ENCODE measurements around the gene LANCL3.

LANCL3 gene

DNA sequence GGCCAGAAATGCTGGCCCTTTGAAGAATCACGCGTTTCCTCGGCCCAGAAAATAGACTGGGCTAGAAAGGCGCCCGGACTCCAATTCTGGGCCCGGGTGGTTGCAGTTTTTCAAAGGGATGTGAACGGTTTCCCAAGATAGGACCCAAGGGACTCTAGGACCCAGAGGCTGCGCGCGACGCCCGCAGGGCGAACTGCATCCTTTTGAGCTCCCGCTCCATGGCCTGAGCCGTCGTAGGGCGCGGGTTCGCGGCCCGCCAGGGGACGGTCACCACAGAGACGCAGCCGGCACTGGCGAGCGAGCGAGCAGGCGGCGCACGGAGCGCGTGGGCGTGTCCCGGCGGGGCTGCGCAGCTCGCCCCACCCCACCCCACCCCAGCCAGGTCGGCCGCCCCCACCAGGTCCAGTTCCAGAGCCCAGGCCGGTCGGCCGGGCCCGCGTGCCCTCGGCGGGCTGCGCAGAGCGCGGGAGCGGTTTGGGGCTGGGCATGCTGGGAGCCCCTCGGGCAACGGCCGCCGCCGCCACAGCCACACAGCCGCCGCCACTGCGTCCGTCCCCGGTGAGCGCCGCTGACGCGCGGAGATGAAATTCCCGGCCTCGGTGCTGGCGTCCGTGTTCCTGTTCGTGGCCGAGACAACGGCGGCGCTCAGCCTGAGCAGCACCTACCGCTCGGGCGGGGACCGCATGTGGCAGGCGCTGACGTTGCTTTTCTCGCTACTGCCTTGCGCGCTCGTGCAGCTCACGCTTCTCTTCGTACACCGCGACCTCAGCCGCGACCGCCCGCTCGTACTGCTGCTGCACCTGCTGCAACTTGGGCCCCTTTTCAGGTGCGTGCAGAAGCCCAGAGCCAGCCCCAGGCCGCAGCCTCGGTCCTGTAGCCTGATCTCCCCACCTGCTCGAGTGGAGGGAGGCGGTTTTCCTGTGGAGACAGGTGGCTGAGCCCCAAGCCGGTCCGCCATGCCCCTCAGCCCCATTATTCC is 114.2 kb downstream of the LANCL3 start, which contains the start of gene XK:
TSS of gene XK (plus strand) at position 411 of the 979 bp plus-strand sequence. CDS start at position 582, 171 bp downstream.
- Histone ChIP-seq H3K4me1 (ENCODE audit: control extremely low read depth in 1 of 4, control insufficient read depth in 4 of 4, insufficient read depth in 4 of 4, low read length in 3 of 4) (peaks cover 0 to 4% (median 3%) of the 10 kb centered on the region in 4 experiments), H3K9me3 (ENCODE audit: control extremely low read depth in 1 of 5, control insufficient read depth in 4 of 5, insufficient read depth in 2 of 5, low read depth in 1 of 5, low read length in 4 of 5) (no peaks in the 10 kb centered on the region), H3K36me3 (ENCODE audit: control insufficient read depth in 4 of 4, insufficient read depth in 4 of 4, low read length in 3 of 4) (no peaks in the 10 kb centered on the region), H3K4me3 (ENCODE audit: control insufficient read depth in 1 of 7, extremely low read depth in 1 of 7, insufficient read depth in 4 of 7, low read depth in 2 of 7, low read length in 6 of 7) (peak within 1 kb of the TSS in 5 of 7 experiments; percentile 36 to 59 (median 48)), H3K27ac (ENCODE audit: insufficient read depth in 1 of 2, low read depth in 1 of 2, low read length in 2 of 2, poor library complexity in 1 of 2, severe bottlenecking in 2 of 2) (no peak within 1 kb of the TSS), H3K27me3 (replicated peaks in 2 of 5; ENCODE audit: control insufficient read depth in 4 of 5, insufficient read depth in 5 of 5, low read length in 4 of 5) (peaks cover 0 to 4% (median 0%) of the 10 kb centered on the region in 5 experiments)
- CTCF ChIA-PET: no interaction called here
- DNase-seq: peak; percentile 44 to 80 (median 66)
- WGBS (ENCODE audit: insufficient coverage): 29% methylated on average over 87 of the region's 100 CpGs
- POLR2A ChIA-PET: interaction anchor here (0.6 to 0.7 kb wide), 2 partner anchors 540 to 874 kb away, joined by 3 read pairs; no protein-coding TSS in a partner anchor

DNA sequence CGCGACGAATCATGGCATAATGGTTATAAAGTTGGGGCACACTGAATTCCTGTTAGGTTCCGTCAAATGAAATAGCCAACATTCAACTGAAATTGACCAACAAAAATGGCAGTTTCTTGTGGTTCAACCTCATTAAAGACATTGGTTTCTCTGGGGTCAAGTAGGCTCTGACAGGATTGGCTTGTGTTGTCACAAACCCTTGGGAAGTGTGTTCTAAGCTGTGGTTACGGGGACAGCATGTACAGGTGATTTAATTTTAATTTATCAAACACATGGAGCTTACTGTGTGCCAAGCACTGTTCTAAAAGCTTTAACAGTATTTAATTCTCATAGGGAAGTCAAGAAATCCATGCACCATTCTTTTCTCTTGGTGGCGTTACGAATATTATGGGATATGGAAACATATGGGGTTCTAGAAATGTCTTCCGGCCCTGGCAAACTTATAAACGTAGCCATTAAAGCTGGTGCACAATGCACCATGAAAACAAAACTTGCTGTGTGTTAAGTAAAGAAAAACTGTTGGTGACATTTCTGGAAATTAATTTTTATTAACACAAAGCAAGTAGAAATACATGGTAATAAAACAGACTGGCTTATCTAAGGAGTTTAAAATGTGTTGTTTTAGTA is 115.0 kb downstream of the LANCL3 start:
- DNase-seq: no peak
- POLR2A ChIA-PET: interaction anchor here (0.6 kb wide), 1 partner anchor 873 kb away, joined by 3 read pairs; no protein-coding TSS in a partner anchor
- peaks cover 0 to 4% (median 0%) of the 10 kb centered on the region in 5 experiments for H3K27me3 ChIP-seq (replicated peaks in 2 of 5; ENCODE audit: control insufficient read depth in 4 of 5, insufficient read depth in 5 of 5, low read length in 4 of 5)
- WGBS (ENCODE audit: insufficient coverage): 80% methylated on average over 5 of the region's 9 CpGs
- peaks cover 0 to 4% (median 3%) of the 10 kb centered on the region in 4 experiments for H3K4me1 ChIP-seq (ENCODE audit: control extremely low read depth in 1 of 4, control insufficient read depth in 4 of 4, insufficient read depth in 4 of 4, low read length in 3 of 4)
- no peaks in the 10 kb centered on the region for H3K9me3 ChIP-seq (ENCODE audit: control extremely low read depth in 1 of 5, control insufficient read depth in 4 of 5, insufficient read depth in 2 of 5, low read depth in 1 of 5, low read length in 4 of 5)
- CTCF ChIA-PET: no interaction called here
- peak overlapping the region in 2 of 7 experiments; percentile 38 to 59 for H3K4me3 ChIP-seq (ENCODE audit: control insufficient read depth in 1 of 7, extremely low read depth in 1 of 7, insufficient read depth in 4 of 7, low read depth in 2 of 7, low read length in 6 of 7)
- H3K36me3 ChIP-seq (ENCODE audit: control insufficient read depth in 4 of 4, insufficient read depth in 4 of 4, low read length in 3 of 4): no peaks in the 10 kb centered on the region
- H3K27ac ChIP-seq (ENCODE audit: insufficient read depth in 1 of 2, low read depth in 1 of 2, low read length in 2 of 2, poor library complexity in 1 of 2, severe bottlenecking in 2 of 2): no peak overlapping the region

DNA sequence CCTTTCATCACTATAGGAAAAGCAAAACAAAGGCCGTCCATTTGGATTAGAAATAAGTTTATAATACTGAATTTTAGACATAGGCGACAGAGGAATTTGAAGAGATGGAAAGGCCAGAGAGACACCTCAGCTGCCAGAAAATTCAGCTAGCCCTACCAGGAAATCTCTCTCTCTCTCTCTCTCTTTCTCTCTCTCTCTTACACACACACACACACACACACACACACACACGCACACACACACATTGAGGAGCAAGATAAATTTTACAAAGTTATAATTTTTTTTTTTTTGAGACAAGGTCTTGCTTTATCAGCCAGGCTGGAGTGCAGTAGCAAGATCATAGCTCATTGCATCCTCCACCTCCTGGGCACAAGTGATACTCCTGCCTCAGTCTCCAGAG is 115.5 kb downstream of the LANCL3 start:
- Histone ChIP-seq H3K27me3 (replicated peaks in 2 of 5; ENCODE audit: control insufficient read depth in 4 of 5, insufficient read depth in 5 of 5, low read length in 4 of 5) (peaks cover 0 to 4% (median 0%) of the 10 kb centered on the region in 5 experiments), H3K9me3 (ENCODE audit: control extremely low read depth in 1 of 5, control insufficient read depth in 4 of 5, insufficient read depth in 2 of 5, low read depth in 1 of 5, low read length in 4 of 5) (no peaks in the 10 kb centered on the region), H3K36me3 (ENCODE audit: control insufficient read depth in 4 of 4, insufficient read depth in 4 of 4, low read length in 3 of 4) (no peaks in the 10 kb centered on the region), H3K4me3 (ENCODE audit: control insufficient read depth in 1 of 7, extremely low read depth in 1 of 7, insufficient read depth in 4 of 7, low read depth in 2 of 7, low read length in 6 of 7) (no peak overlapping the region), H3K4me1 (ENCODE audit: control extremely low read depth in 1 of 4, control insufficient read depth in 4 of 4, insufficient read depth in 4 of 4, low read length in 3 of 4) (peaks cover 0 to 4% (median 3%) of the 10 kb centered on the region in 4 experiments), H3K27ac (ENCODE audit: insufficient read depth in 1 of 2, low read depth in 1 of 2, low read length in 2 of 2, poor library complexity in 1 of 2, severe bottlenecking in 2 of 2) (no peak overlapping the region)
- ChIA-PET CTCF (no interaction called here), POLR2A (interaction anchor here (0.7 kb wide), 1 partner anchor 61 kb away, joined by 3 read pairs; no protein-coding TSS in a partner anchor)
- WGBS (ENCODE audit: insufficient coverage): 100% methylated on average over 1 of the region's 3 CpGs
- DNase-seq: no peak

DNA sequence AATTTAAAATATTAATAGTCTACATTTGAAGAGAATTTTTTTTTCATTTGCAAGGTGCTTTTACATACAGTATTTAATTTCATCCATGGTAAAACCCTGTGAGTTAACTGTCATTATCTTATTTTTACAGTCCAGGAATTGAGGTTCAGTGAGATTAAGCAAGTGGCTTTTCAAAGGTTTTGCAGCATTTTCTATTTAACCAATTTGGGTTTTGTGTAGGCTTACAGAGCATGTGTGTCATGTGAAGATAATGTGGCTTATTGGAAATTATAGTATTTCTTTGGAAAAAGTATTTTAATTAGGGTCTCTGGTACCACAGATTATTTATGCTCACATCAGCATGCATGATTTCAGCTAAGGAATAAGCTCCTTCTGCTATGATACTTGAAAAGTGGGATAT is 118.7 kb downstream of the LANCL3 start:
- no peak overlapping the region for H3K27ac ChIP-seq (ENCODE audit: insufficient read depth in 1 of 2, low read depth in 1 of 2, low read length in 2 of 2, poor library complexity in 1 of 2, severe bottlenecking in 2 of 2)
- H3K9me3 ChIP-seq (ENCODE audit: control extremely low read depth in 1 of 5, control insufficient read depth in 4 of 5, insufficient read depth in 2 of 5, low read depth in 1 of 5, low read length in 4 of 5): no peaks in the 10 kb centered on the region
- H3K4me3 ChIP-seq (ENCODE audit: control insufficient read depth in 1 of 7, extremely low read depth in 1 of 7, insufficient read depth in 4 of 7, low read depth in 2 of 7, low read length in 6 of 7): no peak overlapping the region
- ChIA-PET CTCF (no interaction called here), POLR2A (no interaction called here)
- H3K4me1 ChIP-seq (ENCODE audit: control extremely low read depth in 1 of 4, control insufficient read depth in 4 of 4, insufficient read depth in 4 of 4, low read length in 3 of 4): peaks cover 0 to 4% (median 3%) of the 10 kb centered on the region in 4 experiments
- peak in 1 of 3 donors; percentile 26 for DNase-seq
- peaks cover 0 to 4% (median 0%) of the 10 kb centered on the region in 5 experiments for H3K27me3 ChIP-seq (replicated peaks in 2 of 5; ENCODE audit: control insufficient read depth in 4 of 5, insufficient read depth in 5 of 5, low read length in 4 of 5)
- H3K36me3 ChIP-seq (ENCODE audit: control insufficient read depth in 4 of 4, insufficient read depth in 4 of 4, low read length in 3 of 4): no peaks in the 10 kb centered on the region

DNA sequence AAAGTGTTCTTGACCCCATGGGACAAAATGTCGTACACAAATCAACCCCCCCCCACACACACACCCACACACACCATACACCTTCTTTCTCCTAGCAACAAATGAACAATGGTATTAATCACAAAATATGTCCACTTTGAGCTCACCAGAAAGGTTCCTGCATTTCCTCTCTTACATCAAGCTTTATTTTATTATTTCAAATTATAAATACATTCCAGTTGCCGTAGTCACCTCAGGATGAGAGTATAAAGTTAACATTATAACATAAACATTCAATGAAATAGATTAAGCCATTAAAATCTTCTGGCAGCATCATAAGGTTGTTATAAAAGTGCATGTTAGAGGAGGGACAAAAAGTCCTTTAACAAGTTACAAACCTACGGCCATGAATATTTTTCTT is 121.5 kb downstream of the LANCL3 start:
- H3K4me1 ChIP-seq (ENCODE audit: control extremely low read depth in 1 of 4, control insufficient read depth in 4 of 4, insufficient read depth in 4 of 4, low read length in 3 of 4): no peaks in the 10 kb centered on the region
- H3K27me3 ChIP-seq (replicated peaks in 2 of 5; ENCODE audit: control insufficient read depth in 4 of 5, insufficient read depth in 5 of 5, low read length in 4 of 5): no peaks in the 10 kb centered on the region
- POLR2A ChIA-PET: no interaction called here
- no peak for DNase-seq
- WGBS (ENCODE audit: insufficient coverage): no CpG with 5 or more reads among the region's 3 CpGs
- CTCF ChIA-PET: no interaction called here
- no peaks in the 10 kb centered on the region for H3K36me3 ChIP-seq (ENCODE audit: control insufficient read depth in 4 of 4, insufficient read depth in 4 of 4, low read length in 3 of 4)
- no peaks in the 10 kb centered on the region for H3K9me3 ChIP-seq (ENCODE audit: control extremely low read depth in 1 of 5, control insufficient read depth in 4 of 5, insufficient read depth in 2 of 5, low read depth in 1 of 5, low read length in 4 of 5)
- no peak overlapping the region for H3K4me3 ChIP-seq (ENCODE audit: control insufficient read depth in 1 of 7, extremely low read depth in 1 of 7, insufficient read depth in 4 of 7, low read depth in 2 of 7, low read length in 6 of 7)
- no peak overlapping the region for H3K27ac ChIP-seq (ENCODE audit: insufficient read depth in 1 of 2, low read depth in 1 of 2, low read length in 2 of 2, poor library complexity in 1 of 2, severe bottlenecking in 2 of 2)

DNA sequence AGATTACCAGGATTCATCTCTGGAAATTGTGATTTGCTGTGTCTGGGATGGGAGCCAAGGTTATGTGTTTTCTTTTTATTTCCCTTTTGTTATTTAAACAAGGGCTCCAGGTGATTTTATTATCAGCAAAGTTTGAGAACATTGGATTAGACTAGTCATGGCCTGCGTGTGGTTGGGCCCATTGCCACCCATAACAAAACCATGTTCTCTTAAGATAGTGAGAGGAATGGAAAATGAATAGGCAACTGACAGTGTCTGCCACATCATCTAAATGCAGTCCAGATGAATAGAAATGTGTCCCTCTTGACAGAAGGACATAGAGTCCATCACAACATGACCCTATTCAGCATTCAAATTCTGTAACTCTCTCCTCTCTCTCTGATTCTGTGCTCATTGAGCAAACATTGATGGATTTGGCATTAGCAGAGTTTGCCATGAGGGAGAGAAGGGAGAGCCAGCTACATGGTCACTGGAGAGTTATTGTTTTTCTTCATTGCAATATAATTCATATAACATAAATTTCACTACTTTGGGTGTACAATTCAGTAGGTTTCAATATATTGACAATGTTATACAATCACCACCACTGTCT is 125.8 kb downstream of the LANCL3 start:
- peaks cover 0 to 3% (median 0%) of the 10 kb centered on the region in 5 experiments for H3K27me3 ChIP-seq (replicated peaks in 2 of 5; ENCODE audit: control insufficient read depth in 4 of 5, insufficient read depth in 5 of 5, low read length in 4 of 5)
- no CpG with 5 or more reads among the region's 1 CpG for WGBS (ENCODE audit: insufficient coverage)
- H3K4me3 ChIP-seq (ENCODE audit: control insufficient read depth in 1 of 7, extremely low read depth in 1 of 7, insufficient read depth in 4 of 7, low read depth in 2 of 7, low read length in 6 of 7): no peak overlapping the region
- no peak overlapping the region for H3K27ac ChIP-seq (ENCODE audit: insufficient read depth in 1 of 2, low read depth in 1 of 2, low read length in 2 of 2, poor library complexity in 1 of 2, severe bottlenecking in 2 of 2)
- no peak for DNase-seq
- H3K36me3 ChIP-seq (ENCODE audit: control insufficient read depth in 4 of 4, insufficient read depth in 4 of 4, low read length in 3 of 4): no peaks in the 10 kb centered on the region
- H3K4me1 ChIP-seq (ENCODE audit: control extremely low read depth in 1 of 4, control insufficient read depth in 4 of 4, insufficient read depth in 4 of 4, low read length in 3 of 4): no peaks in the 10 kb centered on the region
- ChIA-PET POLR2A (no interaction called here), CTCF (no interaction called here)
- H3K9me3 ChIP-seq (ENCODE audit: control extremely low read depth in 1 of 5, control insufficient read depth in 4 of 5, insufficient read depth in 2 of 5, low read depth in 1 of 5, low read length in 4 of 5): no peaks in the 10 kb centered on the region
